CD14-positive monocyte (primary cell): ENCODE data around the gene MT1A. TPM values are rescaled to one million over a fixed set of nuclear protein-coding genes. Genes with fewer than 3 reads are reported as not detected.

Experiments used
- DNase-seq, 3 donors: peaks; one replicate each; pipeline ENCODE4 v3.0.0-alpha.2; 2011 to 2022
- H2AFZ ChIP-seq: 2 replicates; pipeline ENCODE4 v1.6.0; 2012; ENCODE audit warnings: mild to moderate bottlenecking, low read depth, low read length, inconsistent platforms; ENCODE audit not compliant: insufficient read depth, poor library complexity, severe bottlenecking
- H3K27ac ChIP-seq, 2 donors: 1 replicate in 1 of 2; 2 replicates in 1 of 2; pipeline ENCODE4 v1.5.1; 2012 to 2013; ENCODE audit warnings: low read length in 2 of 2, control low read depth in 1 of 2, inconsistent platforms in 1 of 2, low read depth in 1 of 2, mild to moderate bottlenecking in 1 of 2
- H3K27me3 ChIP-seq, 2 donors: one replicate each; pipeline versions ENCODE4 v1.6.0 to v1.6.1; 2011 to 2013; ENCODE audit warnings: low read length in 2 of 2; ENCODE audit not compliant: control insufficient read depth in 2 of 2, insufficient read depth in 2 of 2
- H3K36me3 ChIP-seq, 2 donors: replicated peaks in 1 of 2; 1 replicate in 1 of 2; 2 replicates in 1 of 2; pipeline versions ENCODE4 v1.5.1 to v1.6.1; 2012 to 2013; ENCODE audit warnings: low read length in 2 of 2, control low read depth in 1 of 2, inconsistent platforms in 1 of 2, mild to moderate bottlenecking in 1 of 2; ENCODE audit not compliant: insufficient read depth in 2 of 2, control insufficient read depth in 1 of 2
- H3K4me1 ChIP-seq, 2 donors: 1 replicate in 1 of 2; 2 replicates in 1 of 2; pipeline versions ENCODE4 v1.5.1 to v1.6.1; 2012 to 2013; ENCODE audit warnings: low read length in 2 of 2, control low read depth in 1 of 2, inconsistent platforms in 1 of 2, mild to moderate bottlenecking in 1 of 2, moderate library complexity in 1 of 2; ENCODE audit not compliant: insufficient read depth in 2 of 2, control insufficient read depth in 1 of 2
- H3K4me2 ChIP-seq: replicated peaks from 2 replicates; pipeline ENCODE3; 2012; ENCODE audit warnings: low read length, moderate library complexity, mild to moderate bottlenecking; ENCODE audit not compliant: poor library complexity, severe bottlenecking; ENCODE audit errors: extremely low read depth
- H3K4me3 ChIP-seq, 3 experiments: fragments of 200-600 bp in 1 of 3; sonication (generic) in 1 of 3; replicated peaks in 1 of 3; 1 replicate in 2 of 3; 2 replicates in 1 of 3; pipeline ENCODE4 v1.5.1; 2011 to 2013; ENCODE audit warnings: low read length in 3 of 3, mild to moderate bottlenecking in 3 of 3, control low read depth in 2 of 3, low read depth in 2 of 3, inconsistent platforms in 1 of 3, moderate library complexity in 1 of 3
- H3K79me2 ChIP-seq: 2 replicates; pipeline ENCODE4 v1.6.0; 2012; ENCODE audit warnings: mild to moderate bottlenecking, control low read depth, inconsistent platforms, low read length, moderate library complexity; ENCODE audit not compliant: insufficient read depth
- H3K9ac ChIP-seq: 2 replicates; pipeline ENCODE4 v1.6.0; 2017; ENCODE audit warnings: low read length, mild to moderate bottlenecking; ENCODE audit not compliant: insufficient read depth, poor library complexity, severe bottlenecking
- H3K9me3 ChIP-seq, 2 donors: replicated peaks in 1 of 2; 1 replicate in 1 of 2; 2 replicates in 1 of 2; pipeline versions ENCODE4 v1.5.1 to v1.6.1; 2012 to 2013; ENCODE audit warnings: low read length in 2 of 2, control low read depth in 1 of 2; ENCODE audit not compliant: control insufficient read depth in 1 of 2, insufficient read depth in 1 of 2
- H4K20me1 ChIP-seq: 2 replicates; pipeline ENCODE4 v1.6.0; 2012; ENCODE audit warnings: mild to moderate bottlenecking, low read length, control low read depth, moderate library complexity; ENCODE audit not compliant: insufficient read depth
- H3K27ac Mint-ChIP-seq, 7 donors: one replicate each; pipeline ENCODE4 v1.8.0; 2020; ENCODE audit warnings: mild to moderate bottlenecking in 7 of 7, mixed read lengths in 7 of 7, moderate library complexity in 6 of 7, inconsistent platforms in 2 of 7
- H3K27me3 Mint-ChIP-seq, 3 donors: one replicate each; pipeline ENCODE4 v1.8.0; 2021 to 2022; ENCODE audit warnings: low read depth in 3 of 3, mild to moderate bottlenecking in 3 of 3, mixed read lengths in 3 of 3, moderate library complexity in 3 of 3, inconsistent platforms in 1 of 3
- H3K36me3 Mint-ChIP-seq, 2 donors: one replicate each; pipeline ENCODE4 v1.8.0; 2020; ENCODE audit warnings: mixed read lengths in 2 of 2, inconsistent platforms in 1 of 2, mild to moderate bottlenecking in 1 of 2
- H3K4me1 Mint-ChIP-seq: one replicate; pipeline ENCODE4 v1.8.0; 2020; ENCODE audit warnings: mild to moderate bottlenecking, mixed read lengths
- H3K4me3 Mint-ChIP-seq, 2 donors: one replicate each; pipeline ENCODE4 v1.8.0; 2020; ENCODE audit warnings: mild to moderate bottlenecking in 2 of 2, mixed read lengths in 2 of 2, moderate library complexity in 1 of 2
- H3K9me3 Mint-ChIP-seq, 7 donors: one replicate each; pipeline ENCODE4 v1.8.0; 2020 to 2022; ENCODE audit warnings: mixed read lengths in 7 of 7, mild to moderate bottlenecking in 6 of 7, moderate library complexity in 6 of 7, inconsistent platforms in 2 of 7
- WGBS: methylation state at CpG from one replicate; pipeline ENCODE4 v1.1.5; 2013; ENCODE audit warnings: missing lambda C conversion rate; ENCODE audit not compliant: insufficient coverage; 5-methylcytosine and 5-hydroxymethylcytosine counted together
- intact Hi-C, 2 donors: fragments of 100-400 bp; cut with micrococcal nuclease; formaldehyde crosslinking; loops; one replicate each; pipeline versions ENCODE4 v1.15.0 to v1.15.1; 2023
- polyA plus RNA-seq, 3 donors: library from polyadenylated mRNA; depleted of rRNA in 1 of 3; unstranded in 2 of 3; stranded (reverse) in 1 of 3; fragments of 300-500 nt in 2 of 3; fragments of >200 nt in 1 of 3; fragmentation: Illumina TruSeq in 2 of 3; gene quantifications; 1 replicate in 2 of 3; 2 replicates in 1 of 3; pipeline ENCODE4 v1.2.3, GENCODE V29; 2012 to 2021
- TF ChIP-seq, protein P1 (sequence below): fragments of 200-600 bp; IDR thresholded peaks from one replicate; pipeline ENCODE4 v1.8.0; 2022; ENCODE audit warnings: antibody characterized with exemption, mild to moderate bottlenecking

The MT1A gene
- polyA plus RNA-seq, 3 donors = not detected

GRCh38 chr16:56643080-56643778 is 4.8 kb downstream of the MT1A start:
- H3K4me3 ChIP-seq = peak overlapping the region in 1 of 3 experiments; percentile 54
- intact Hi-C loops = no loop called here
- Mint-ChIP-seq H3K36me3 (no peaks in the 10 kb centered on the region), H3K27me3 (peaks cover 78 to 95% (median 92%) of the 10 kb centered on the region in 3 donors), H3K4me3 (peak overlapping the region; percentile 37 to 83), H3K27ac (no peak overlapping the region), H3K4me1 (peaks cover 14% of the 10 kb centered on the region), H3K9me3 (peaks cover 0 to 7% (median 0%) of the 10 kb centered on the region in 7 donors)
- peak; percentile 54 to 56 (median 55) for DNase-seq
- H3K36me3 ChIP-seq = no peaks in the 10 kb centered on the region
- 7% methylated on average over 42 of the region's 42 CpGs for WGBS
- H3K79me2 ChIP-seq = no peaks in the 10 kb centered on the region
- H3K27ac ChIP-seq = no peak overlapping the region
- no peak overlapping the region for H3K9ac ChIP-seq
- H3K4me1 ChIP-seq = peaks cover 6 to 12% of the 10 kb centered on the region in 2 donors
- H3K4me2 ChIP-seq = peak overlapping the region; percentile 67
- peak overlapping the region; percentile 45 for H2AFZ ChIP-seq
- H3K27me3 ChIP-seq = peaks cover 80 to 100% of the 10 kb centered on the region in 2 donors
- peaks cover 0 to 20% of the 10 kb centered on the region in 2 donors for H3K9me3 ChIP-seq
- TF ChIP-seq, protein P1, sequence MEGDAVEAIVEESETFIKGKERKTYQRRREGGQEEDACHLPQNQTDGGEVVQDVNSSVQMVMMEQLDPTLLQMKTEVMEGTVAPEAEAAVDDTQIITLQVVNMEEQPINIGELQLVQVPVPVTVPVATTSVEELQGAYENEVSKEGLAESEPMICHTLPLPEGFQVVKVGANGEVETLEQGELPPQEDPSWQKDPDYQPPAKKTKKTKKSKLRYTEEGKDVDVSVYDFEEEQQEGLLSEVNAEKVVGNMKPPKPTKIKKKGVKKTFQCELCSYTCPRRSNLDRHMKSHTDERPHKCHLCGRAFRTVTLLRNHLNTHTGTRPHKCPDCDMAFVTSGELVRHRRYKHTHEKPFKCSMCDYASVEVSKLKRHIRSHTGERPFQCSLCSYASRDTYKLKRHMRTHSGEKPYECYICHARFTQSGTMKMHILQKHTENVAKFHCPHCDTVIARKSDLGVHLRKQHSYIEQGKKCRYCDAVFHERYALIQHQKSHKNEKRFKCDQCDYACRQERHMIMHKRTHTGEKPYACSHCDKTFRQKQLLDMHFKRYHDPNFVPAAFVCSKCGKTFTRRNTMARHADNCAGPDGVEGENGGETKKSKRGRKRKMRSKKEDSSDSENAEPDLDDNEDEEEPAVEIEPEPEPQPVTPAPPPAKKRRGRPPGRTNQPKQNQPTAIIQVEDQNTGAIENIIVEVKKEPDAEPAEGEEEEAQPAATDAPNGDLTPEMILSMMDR = peak; percentile 39
- no peaks in the 10 kb centered on the region for H4K20me1 ChIP-seq

GRCh38 chr16:56643833-56644232 is 5.4 kb downstream of the MT1A start:
- no peaks in the 10 kb centered on the region for H3K79me2 ChIP-seq
- intact Hi-C loops = no loop called here
- H4K20me1 ChIP-seq = no peaks in the 10 kb centered on the region
- Mint-ChIP-seq H3K27ac (no peak overlapping the region), H3K27me3 (peaks cover 79 to 95% (median 92%) of the 10 kb centered on the region in 3 donors), H3K4me1 (peaks cover 13% of the 10 kb centered on the region), H3K36me3 (no peaks in the 10 kb centered on the region), H3K4me3 (peak overlapping the region; percentile 37 to 83), H3K9me3 (peaks cover 0 to 7% (median 0%) of the 10 kb centered on the region in 7 donors)
- H3K4me1 ChIP-seq = peaks cover 4 to 8% of the 10 kb centered on the region in 2 donors
- peaks cover 0 to 14% of the 10 kb centered on the region in 2 donors for H3K9me3 ChIP-seq
- H3K9ac ChIP-seq = no peak overlapping the region
- peaks cover 74 to 100% of the 10 kb centered on the region in 2 donors for H3K27me3 ChIP-seq
- no peak overlapping the region for H3K27ac ChIP-seq
- H3K4me2 ChIP-seq = peak overlapping the region; percentile 67
- peak overlapping the region in 1 of 3 experiments; percentile 54 for H3K4me3 ChIP-seq
- TF ChIP-seq, protein P1 = peak; percentile 7
- 35% methylated on average over 4 of the region's 5 CpGs for WGBS
- H2AFZ ChIP-seq = peak overlapping the region; percentile 45
- no peaks in the 10 kb centered on the region for H3K36me3 ChIP-seq
- no peak for DNase-seq
